GM12875 (cell line): ENCODE measurements around the gene DAZAP1.

Source experiments
- H3K4me3 ChIP-seq: one replicate; pipeline ENCODE4 v1.5.1; 2011; ENCODE audit warnings: low read depth, low read length, control low read depth
- TF ChIP-seq, protein P1 (sequence below): IDR thresholded peaks from 2 replicates; pipeline ENCODE4 v1.5.1; 2011; ENCODE audit warnings: low read depth, mild to moderate bottlenecking, control low read depth, inconsistent platforms, low read length, moderate library complexity, borderline replicate concordance; ENCODE audit not compliant: insufficient read depth

The DAZAP1 gene

DNA sequence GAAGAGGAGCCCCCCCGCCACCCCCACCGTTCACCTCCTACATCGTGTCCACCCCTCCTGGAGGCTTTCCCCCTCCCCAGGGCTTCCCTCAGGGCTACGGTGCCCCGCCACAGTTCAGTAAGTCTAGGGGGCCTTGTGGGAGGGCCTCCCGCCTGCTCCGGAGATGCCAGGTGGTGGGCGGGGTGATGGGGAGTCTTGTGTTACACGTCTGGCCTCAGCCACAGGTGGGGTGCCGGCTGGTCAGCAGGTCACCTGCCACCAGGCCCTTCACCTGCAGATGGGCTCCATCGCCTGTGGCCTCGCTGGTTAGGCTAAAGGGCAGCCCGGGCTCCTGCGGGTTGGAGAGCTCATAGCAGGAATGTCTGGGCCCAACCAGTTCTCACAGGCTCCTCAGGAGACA lies 22.9 kb downstream of the DAZAP1 start:
- no peak overlapping the region for H3K4me3 ChIP-seq
- TF ChIP-seq, protein P1, sequence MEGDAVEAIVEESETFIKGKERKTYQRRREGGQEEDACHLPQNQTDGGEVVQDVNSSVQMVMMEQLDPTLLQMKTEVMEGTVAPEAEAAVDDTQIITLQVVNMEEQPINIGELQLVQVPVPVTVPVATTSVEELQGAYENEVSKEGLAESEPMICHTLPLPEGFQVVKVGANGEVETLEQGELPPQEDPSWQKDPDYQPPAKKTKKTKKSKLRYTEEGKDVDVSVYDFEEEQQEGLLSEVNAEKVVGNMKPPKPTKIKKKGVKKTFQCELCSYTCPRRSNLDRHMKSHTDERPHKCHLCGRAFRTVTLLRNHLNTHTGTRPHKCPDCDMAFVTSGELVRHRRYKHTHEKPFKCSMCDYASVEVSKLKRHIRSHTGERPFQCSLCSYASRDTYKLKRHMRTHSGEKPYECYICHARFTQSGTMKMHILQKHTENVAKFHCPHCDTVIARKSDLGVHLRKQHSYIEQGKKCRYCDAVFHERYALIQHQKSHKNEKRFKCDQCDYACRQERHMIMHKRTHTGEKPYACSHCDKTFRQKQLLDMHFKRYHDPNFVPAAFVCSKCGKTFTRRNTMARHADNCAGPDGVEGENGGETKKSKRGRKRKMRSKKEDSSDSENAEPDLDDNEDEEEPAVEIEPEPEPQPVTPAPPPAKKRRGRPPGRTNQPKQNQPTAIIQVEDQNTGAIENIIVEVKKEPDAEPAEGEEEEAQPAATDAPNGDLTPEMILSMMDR = no peak

DNA sequence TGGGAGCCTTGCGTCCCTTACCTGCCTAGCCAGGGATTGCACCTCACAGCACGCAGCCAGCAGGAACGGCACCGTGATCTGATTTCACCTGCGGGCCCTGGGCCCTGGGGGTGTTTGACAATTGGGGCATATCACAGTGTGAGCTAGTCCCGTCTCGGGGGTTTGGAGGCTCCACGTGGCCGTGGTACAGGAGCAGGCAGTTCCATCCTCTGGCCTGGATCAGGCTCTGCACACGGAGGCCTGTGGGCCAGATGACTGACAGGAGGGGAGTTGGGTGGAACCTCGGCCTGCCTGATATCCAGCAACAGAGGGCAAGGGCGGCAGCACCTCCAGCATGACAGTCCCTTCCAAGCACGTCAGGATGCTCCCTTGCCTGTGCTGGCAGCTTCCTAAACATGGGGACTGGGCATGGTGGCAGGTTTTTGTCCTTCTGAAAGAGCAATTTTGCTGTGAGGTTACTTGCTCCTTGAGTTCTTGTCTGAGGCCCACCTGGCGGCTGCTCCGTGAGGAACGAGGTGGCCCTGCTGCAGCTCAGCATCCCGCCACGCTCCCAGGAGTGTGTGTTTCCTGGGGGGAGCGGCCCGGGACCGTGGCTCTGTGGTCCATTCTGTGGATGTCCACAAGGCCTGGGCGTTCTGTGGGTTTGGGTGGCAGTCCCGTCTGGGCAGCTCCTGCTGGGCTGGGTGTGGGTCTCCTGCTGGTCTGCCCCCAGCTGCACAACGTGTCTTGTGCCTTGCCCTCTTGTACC lies 24.5 kb downstream of the DAZAP1 start:
- no peak overlapping the region for H3K4me3 ChIP-seq
- TF ChIP-seq, protein P1 = no peak

DNA sequence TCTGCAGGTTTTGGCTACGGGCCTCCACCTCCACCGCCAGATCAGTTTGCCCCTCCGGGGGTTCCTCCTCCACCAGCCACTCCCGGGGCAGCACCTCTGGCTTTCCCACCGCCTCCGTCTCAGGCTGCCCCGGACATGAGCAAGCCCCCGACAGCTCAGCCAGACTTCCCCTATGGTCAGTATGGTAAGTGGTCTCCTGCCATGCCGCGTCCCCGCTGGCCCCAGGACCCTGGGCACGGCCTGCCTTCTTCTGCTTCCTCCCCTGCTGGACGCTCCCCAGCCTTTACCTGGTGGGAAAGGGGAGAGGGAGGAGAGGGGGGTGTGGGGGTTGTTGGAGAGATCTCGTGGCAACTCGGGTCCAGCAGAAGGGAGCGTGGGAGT lies 25.1 kb downstream of the DAZAP1 start:
- TF ChIP-seq, protein P1 = no peak
- H3K4me3 ChIP-seq = no peak overlapping the region

DNA sequence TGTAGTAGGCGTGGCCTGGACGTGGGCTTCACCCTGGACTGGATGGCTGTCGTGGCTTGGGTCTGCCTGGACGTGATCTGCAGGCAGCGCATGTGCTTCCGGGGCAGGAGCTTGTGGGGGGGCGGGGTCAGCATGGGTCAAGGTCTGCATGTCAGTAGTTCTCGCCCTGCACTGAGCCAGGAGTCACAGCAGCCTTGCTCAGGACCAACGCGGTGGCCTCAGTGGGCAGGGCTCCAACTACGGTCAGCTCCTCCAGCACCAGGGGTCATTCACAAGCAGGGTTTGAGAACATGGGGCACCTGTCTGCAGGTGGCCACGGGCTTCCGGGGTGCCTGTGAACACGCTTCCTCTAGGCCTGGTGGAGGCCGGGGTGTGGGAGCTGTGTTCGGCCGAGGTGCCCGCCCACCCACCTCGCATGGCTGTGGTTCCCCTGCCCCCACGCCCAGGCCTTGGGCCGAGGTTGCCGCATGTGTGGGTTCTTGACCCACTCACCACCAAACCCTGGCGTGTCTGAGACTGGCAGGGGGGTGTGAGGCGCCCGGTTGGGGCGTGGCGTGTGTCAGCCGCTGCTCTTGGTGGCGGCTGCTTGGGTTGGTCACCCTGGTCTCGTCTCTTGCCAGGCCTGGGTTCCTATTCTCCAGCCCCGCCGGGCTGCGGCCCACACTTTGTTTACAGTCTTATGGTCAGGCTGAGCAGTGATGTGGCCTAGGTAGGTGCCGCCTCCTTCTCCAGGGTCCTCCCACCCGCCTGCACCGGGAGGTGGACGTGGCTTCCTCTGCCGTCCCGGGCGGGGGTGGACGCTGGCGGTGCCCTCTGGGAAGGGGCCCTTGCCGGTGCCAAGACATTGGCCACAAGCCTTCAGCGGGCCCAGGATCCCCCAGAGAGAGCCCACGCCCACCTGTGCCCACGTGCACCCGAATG lies 26.0 kb downstream of the DAZAP1 start:
- TF ChIP-seq, protein P1 = no peak
- H3K4me3 ChIP-seq = no peak overlapping the region

DNA sequence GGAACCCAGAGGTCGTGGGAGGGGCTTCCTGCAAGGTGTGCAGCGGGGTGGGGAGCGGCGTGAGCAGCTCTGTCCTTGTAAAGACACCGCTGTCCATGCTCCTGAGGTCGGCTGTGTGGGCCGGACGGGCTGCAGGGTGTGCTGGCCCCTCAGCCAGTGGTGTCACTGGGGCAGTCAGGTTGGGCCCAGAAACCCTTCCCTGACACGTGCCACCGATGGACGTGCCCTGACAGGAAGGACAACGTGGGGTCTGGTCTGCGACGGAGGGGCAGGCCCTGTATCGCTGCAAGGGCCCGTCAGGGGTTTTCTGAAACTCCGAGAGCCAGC lies 26.6 kb downstream of the DAZAP1 start:
- TF ChIP-seq, protein P1 = no peak
- H3K4me3 ChIP-seq = no peak overlapping the region

DNA sequence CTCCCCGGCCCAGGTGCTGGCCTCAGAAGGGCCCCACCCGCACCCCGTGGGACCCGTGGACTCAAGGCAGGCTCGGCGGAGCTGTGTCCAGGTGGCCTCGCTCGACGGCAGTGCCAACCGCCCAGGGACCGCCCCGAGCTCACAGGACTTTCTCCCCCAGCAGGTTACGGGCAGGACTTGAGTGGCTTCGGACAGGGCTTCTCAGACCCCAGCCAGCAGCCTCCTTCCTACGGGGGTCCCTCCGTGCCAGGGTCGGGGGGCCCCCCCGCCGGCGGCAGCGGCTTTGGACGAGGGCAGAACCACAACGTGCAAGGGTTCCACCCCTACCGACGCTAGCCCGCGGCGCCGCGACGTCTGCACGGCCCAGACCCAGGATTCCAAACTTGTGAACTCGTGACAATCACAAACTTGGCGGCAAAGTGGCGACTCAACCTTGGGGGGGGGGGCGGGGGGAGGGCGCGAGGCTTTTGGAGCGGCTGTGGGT lies 27.2 kb downstream of the DAZAP1 start:
- TF ChIP-seq, protein P1 = no peak
- H3K4me3 ChIP-seq = no peak overlapping the region
